Neural crest cell (in vitro differentiated cells): ENCODE data around the gene ACBD6. TPM values are rescaled to one million over a fixed set of nuclear protein-coding genes. Genes with fewer than 3 reads are reported as not detected.
A peak's percentile ranks its signal among the peaks of the same experiment; 100 is the strongest.

Experiments used
- DNase-seq: peaks from one replicate; pipeline ENCODE4 v3.0.0; 2021; ENCODE audit warnings: low read depth, mixed read lengths, low spot score
- H3K27ac Mint-ChIP-seq: one replicate; pipeline ENCODE4 v1.8.0; 2021; ENCODE audit warnings: mild to moderate bottlenecking, mixed read lengths; ENCODE audit not compliant: unreplicated experiment
- H3K27me3 Mint-ChIP-seq: 2 replicates; pipeline ENCODE4 v1.8.0; 2021; ENCODE audit warnings: low read depth, mild to moderate bottlenecking, mixed read lengths
- H3K36me3 Mint-ChIP-seq: 2 replicates; pipeline ENCODE4 v1.8.0; 2021; ENCODE audit warnings: low read depth, mild to moderate bottlenecking, mixed read lengths
- H3K4me1 Mint-ChIP-seq: 2 replicates; pipeline ENCODE4 v1.8.0; 2021; ENCODE audit warnings: mixed read lengths
- H3K4me3 Mint-ChIP-seq: one replicate; pipeline ENCODE4 v1.8.0; 2021; ENCODE audit warnings: mild to moderate bottlenecking, mixed read lengths
- H3K9me3 Mint-ChIP-seq: 2 replicates; pipeline ENCODE4 v1.8.0; 2021; ENCODE audit warnings: mixed read lengths
- CTCF ChIP-seq: fragments of 200-600 bp; sonication (generic); conservative IDR thresholded peaks from 2 replicates; pipeline ENCODE4 v1.5.0; 2021; ENCODE audit warnings: antibody characterized with exemption, mild to moderate bottlenecking
- total RNA-seq: library from RNA; stranded (reverse); gene quantifications from 2 replicates; pipeline ENCODE4 v1.2.1, GENCODE V29; 2021

The ACBD6 gene
- total RNA-seq, 1 donor from 2014 or later: 59.1 TPM

- H3K27me3 Mint-ChIP-seq: no peaks in the 10 kb centered on the region
- H3K27ac Mint-ChIP-seq: no peak overlapping the region
- no peak for TF ChIP-seq CTCF
- H3K4me1 Mint-ChIP-seq: peaks cover 14% of the 10 kb centered on the region
- H3K36me3 Mint-ChIP-seq: no peaks in the 10 kb centered on the region
- H3K9me3 Mint-ChIP-seq: no peaks in the 10 kb centered on the region
- DNase-seq: no peak
- H3K4me3 Mint-ChIP-seq: no peak overlapping the region
Observed at GRCh38 chr1:180539136-180539535, 36.8 kb upstream of the ACBD6 start.

GRCh38 chr1:180536821-180537372 is 34.5 kb upstream of the ACBD6 start:
- H3K27ac Mint-ChIP-seq: no peak overlapping the region
- H3K4me3 Mint-ChIP-seq: no peak overlapping the region
- no peaks in the 10 kb centered on the region for H3K9me3 Mint-ChIP-seq
- no peaks in the 10 kb centered on the region for H3K36me3 Mint-ChIP-seq
- H3K27me3 Mint-ChIP-seq: no peaks in the 10 kb centered on the region
- peaks cover 18% of the 10 kb centered on the region for H3K4me1 Mint-ChIP-seq
- no peak for DNase-seq
- TF ChIP-seq CTCF: no peak

GRCh38 chr1:180535418-180535999 is 33.1 kb upstream of the ACBD6 start:
- no peak overlapping the region for H3K27ac Mint-ChIP-seq
- H3K4me1 Mint-ChIP-seq: peaks cover 16% of the 10 kb centered on the region
- TF ChIP-seq CTCF: no peak
- H3K36me3 Mint-ChIP-seq: no peaks in the 10 kb centered on the region
- H3K9me3 Mint-ChIP-seq: no peaks in the 10 kb centered on the region
- H3K4me3 Mint-ChIP-seq: no peak overlapping the region
- DNase-seq: no peak
- no peaks in the 10 kb centered on the region for H3K27me3 Mint-ChIP-seq

GRCh38 chr1:180534214-180534613 is 31.8 kb upstream of the ACBD6 start:
- no peak for DNase-seq
- Mint-ChIP-seq H3K27ac (no peak overlapping the region), H3K4me1 (peaks cover 16% of the 10 kb centered on the region), H3K9me3 (no peaks in the 10 kb centered on the region), H3K4me3 (no peak overlapping the region), H3K36me3 (no peaks in the 10 kb centered on the region), H3K27me3 (no peaks in the 10 kb centered on the region)
- no peak for TF ChIP-seq CTCF

- DNase-seq: peak; percentile 75
- TF ChIP-seq CTCF: peak; percentile 97
- Mint-ChIP-seq H3K9me3 (no peaks in the 10 kb centered on the region), H3K4me3 (no peak overlapping the region), H3K4me1 (peaks cover 16% of the 10 kb centered on the region), H3K27ac (no peak overlapping the region), H3K36me3 (no peaks in the 10 kb centered on the region), H3K27me3 (no peaks in the 10 kb centered on the region)
Observed at GRCh38 chr1:180533266-180533987, 31.1 kb upstream of the ACBD6 start.
